ENCODE data around the gene RIN1. TPM values are rescaled to one million over a fixed set of nuclear protein-coding genes. Genes with fewer than 3 reads are reported as not detected.

RIN1 gene
- total and polyA plus RNA-seq, 2 of the 13 experiments (the other 11 are each of a cell fraction or from before 2014, with no cell fraction given), result 2.4 to 4.1 TPM

- 0 out of 2 replicates have a peak, but pooled peaks have one; percentile 16 for TF ChIP-seq FOXP4 (CRISPR knock-in tag; IDR thresholded peaks at IDR 0.05)
- TF ChIP-seq TFDP1 (CRISPR knock-in tag; IDR thresholded peaks at IDR 0.05; ENCODE audit: borderline replicate concordance), result peak; percentile 75; the same call in 1 of the 2 replicates
- peak; percentile 57 to 78; a peak in 3 of 4 replicates for TF ChIP-seq MAFK (conservative IDR thresholded peaks at IDR 0.05 in 1 of 2, IDR thresholded peaks at IDR 0.05 in 1 of 2; ENCODE audit: low read length in 2 of 2)
- TF ChIP-seq PPARG (CRISPR knock-in tag; conservative IDR thresholded peaks at IDR 0.05), result 0 out of 2 replicates have a peak, but pooled peaks have one; percentile 33
- TF ChIP-seq KLF15 (CRISPR knock-in tag; IDR thresholded peaks at IDR 0.05; ENCODE audit: borderline replicate concordance), result no peak
- TF ChIP-seq ZBTB43 (CRISPR knock-in tag; conservative IDR thresholded peaks at IDR 0.05), result no peak
- no peak for TF ChIP-seq REXO4 (CRISPR knock-in tag; IDR thresholded peaks at IDR 0.05; ENCODE audit: borderline replicate concordance)
- 0 out of 2 replicates have a peak, but pooled peaks have one; percentile 47 for TF ChIP-seq ZNF331 (CRISPR knock-in tag; IDR thresholded peaks at IDR 0.05)
- no peak for TF ChIP-seq ZNF597 (CRISPR knock-in tag; IDR thresholded peaks at IDR 0.05)
- peak; percentile 88 for TF ChIP-seq ZNF768 (CRISPR knock-in tag; IDR thresholded peaks at IDR 0.05)
- TF ChIP-seq SAP130 (CRISPR knock-in tag; IDR thresholded peaks at IDR 0.05; ENCODE audit: low read depth), result peak; percentile 62
- TF ChIP-seq GATAD2A (CRISPR knock-in tag; IDR thresholded peaks at IDR 0.05), result peak; percentile 61
- TF ChIP-seq CC2D1A (CRISPR knock-in tag; IDR thresholded peaks at IDR 0.05), result no peak
Measured at GRCh38 chr11:66317723-66318599, 18.3 kb downstream of the RIN1 start (continued).

Data from HepG2 (cell line).